Mesothelial cell of epicardium (in vitro differentiated cells): ENCODE data around the gene CDK2. TPM values are rescaled to one million over a fixed set of nuclear protein-coding genes. Genes with fewer than 3 reads are reported as not detected.
"Not testable (repeated sequence)": the region's sequence is repeated elsewhere in the genome, so short reads cannot be mapped to it uniquely, and the experiment has no call there.

Experiments
- DNase-seq, 2 experiments: peaks; one replicate each; pipeline ENCODE4 v3.0.0; 2021; ENCODE audit warnings: low spot score in 2 of 2; ENCODE audit not compliant: unreplicated experiment in 2 of 2
- H3K27ac Mint-ChIP-seq: 2 replicates; pipeline ENCODE4 v1.8.0; 2021; ENCODE audit warnings: mixed read lengths
- H3K27me3 Mint-ChIP-seq: 2 replicates; pipeline ENCODE4 v1.8.0; 2021; ENCODE audit warnings: low read depth, mixed read lengths
- H3K36me3 Mint-ChIP-seq: 2 replicates; pipeline ENCODE4 v1.8.0; 2021; ENCODE audit warnings: mixed read lengths
- H3K4me1 Mint-ChIP-seq: 2 replicates; pipeline ENCODE4 v1.8.0; 2021; ENCODE audit warnings: mixed read lengths
- H3K4me3 Mint-ChIP-seq: 2 replicates; pipeline ENCODE4 v1.8.0; 2021; ENCODE audit warnings: mild to moderate bottlenecking, moderate library complexity, mixed read lengths
- H3K9me3 Mint-ChIP-seq: 2 replicates; pipeline ENCODE4 v1.8.0; 2021; ENCODE audit warnings: mixed read lengths
- total RNA-seq: library from RNA; stranded (reverse); gene quantifications from 3 replicates; pipeline ENCODE4 v1.2.1, GENCODE V29; 2021
- TF ChIP-seq, protein P1 (sequence below): fragments of 200-600 bp; sonication (generic); IDR thresholded peaks from one replicate; pipeline ENCODE4 v1.5.0; 2021; ENCODE audit warnings: antibody characterized with exemption; ENCODE audit not compliant: unreplicated experiment

The CDK2 gene
- total RNA-seq, 1 donor from 2014 or later: 52.4 TPM

DNA sequence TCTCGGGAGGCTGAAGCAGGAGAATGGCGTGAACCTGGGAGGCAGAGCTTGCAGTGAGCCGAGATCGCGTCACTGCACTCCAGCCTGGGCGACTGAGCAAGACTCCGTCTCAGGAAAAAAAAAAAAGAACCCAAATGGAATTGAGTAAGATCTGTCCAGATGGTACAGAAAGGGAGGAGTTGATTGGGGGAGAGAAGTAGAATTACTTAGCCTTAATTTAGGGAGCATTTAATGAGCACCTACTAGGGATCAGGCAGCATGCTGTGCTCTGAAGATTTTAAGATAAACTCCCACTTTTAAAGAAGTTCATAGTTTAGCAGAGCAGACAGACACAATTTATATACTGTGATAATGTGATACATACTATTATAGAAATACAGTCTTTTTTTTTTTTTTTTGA, 11.8 kb downstream of the CDK2 start:
- no peak overlapping the region for H3K4me3 Mint-ChIP-seq
- peaks cover 8% of the 10 kb centered on the region for H3K4me1 Mint-ChIP-seq
- TF ChIP-seq, protein P1, sequence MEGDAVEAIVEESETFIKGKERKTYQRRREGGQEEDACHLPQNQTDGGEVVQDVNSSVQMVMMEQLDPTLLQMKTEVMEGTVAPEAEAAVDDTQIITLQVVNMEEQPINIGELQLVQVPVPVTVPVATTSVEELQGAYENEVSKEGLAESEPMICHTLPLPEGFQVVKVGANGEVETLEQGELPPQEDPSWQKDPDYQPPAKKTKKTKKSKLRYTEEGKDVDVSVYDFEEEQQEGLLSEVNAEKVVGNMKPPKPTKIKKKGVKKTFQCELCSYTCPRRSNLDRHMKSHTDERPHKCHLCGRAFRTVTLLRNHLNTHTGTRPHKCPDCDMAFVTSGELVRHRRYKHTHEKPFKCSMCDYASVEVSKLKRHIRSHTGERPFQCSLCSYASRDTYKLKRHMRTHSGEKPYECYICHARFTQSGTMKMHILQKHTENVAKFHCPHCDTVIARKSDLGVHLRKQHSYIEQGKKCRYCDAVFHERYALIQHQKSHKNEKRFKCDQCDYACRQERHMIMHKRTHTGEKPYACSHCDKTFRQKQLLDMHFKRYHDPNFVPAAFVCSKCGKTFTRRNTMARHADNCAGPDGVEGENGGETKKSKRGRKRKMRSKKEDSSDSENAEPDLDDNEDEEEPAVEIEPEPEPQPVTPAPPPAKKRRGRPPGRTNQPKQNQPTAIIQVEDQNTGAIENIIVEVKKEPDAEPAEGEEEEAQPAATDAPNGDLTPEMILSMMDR: no peak
- no peak for DNase-seq
- H3K9me3 Mint-ChIP-seq: no peaks in the 10 kb centered on the region
- no peaks in the 10 kb centered on the region for H3K27me3 Mint-ChIP-seq
- no peak overlapping the region for H3K27ac Mint-ChIP-seq
- H3K36me3 Mint-ChIP-seq: peaks cover 28% of the 10 kb centered on the region

DNA sequence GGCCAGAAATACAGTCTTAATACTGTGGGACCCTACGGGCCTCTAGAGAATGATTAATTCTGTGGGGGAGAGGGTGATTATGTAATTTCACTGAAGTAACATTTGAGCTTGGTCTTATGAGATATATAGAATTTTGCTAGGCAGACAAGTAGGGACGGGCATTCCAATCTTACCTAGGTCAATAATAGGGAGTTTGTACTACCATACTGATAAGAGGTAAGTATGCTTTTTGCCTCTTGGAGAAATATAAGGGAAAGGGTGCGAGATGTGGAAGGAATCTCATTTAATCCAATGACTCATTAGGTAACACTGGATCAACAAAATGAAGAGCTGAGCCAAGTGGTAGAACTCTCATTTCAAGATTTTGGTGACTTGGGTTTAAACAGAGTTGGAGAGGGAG, 12.4 kb downstream of the CDK2 start:
- H3K36me3 Mint-ChIP-seq: peaks cover 31% of the 10 kb centered on the region
- DNase-seq: no peak
- H3K9me3 Mint-ChIP-seq: no peaks in the 10 kb centered on the region
- H3K27me3 Mint-ChIP-seq: no peaks in the 10 kb centered on the region
- TF ChIP-seq, protein P1: no peak
- no peak overlapping the region for H3K4me3 Mint-ChIP-seq
- no peak overlapping the region for H3K27ac Mint-ChIP-seq
- H3K4me1 Mint-ChIP-seq: peaks cover 8% of the 10 kb centered on the region

DNA sequence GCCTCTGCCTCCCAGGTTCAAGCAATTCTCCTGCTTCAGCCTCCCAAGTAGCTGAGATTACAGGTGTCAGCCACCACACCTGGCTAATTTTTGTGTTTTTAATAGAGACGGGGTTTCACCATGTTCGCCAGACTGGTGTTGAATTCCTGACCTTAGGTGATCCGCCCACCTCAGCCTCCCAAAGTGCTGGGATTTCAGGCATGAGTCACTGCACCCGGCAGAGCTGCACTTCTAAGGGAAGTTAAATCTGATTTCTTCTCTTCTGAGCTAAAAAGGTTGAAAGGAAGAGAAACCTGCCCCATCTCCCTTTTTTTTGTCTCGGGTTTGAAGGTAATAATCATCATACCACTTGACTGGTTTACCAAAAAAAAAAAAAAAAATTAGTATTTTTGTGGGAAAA, 15.3 kb downstream of the CDK2 start:
- peaks cover 31% of the 10 kb centered on the region for H3K36me3 Mint-ChIP-seq
- not testable (repeated sequence) for DNase-seq, H3K27ac Mint-ChIP-seq, H3K4me3 Mint-ChIP-seq, H3K4me1 Mint-ChIP-seq, H3K9me3 Mint-ChIP-seq, H3K27me3 Mint-ChIP-seq

DNA sequence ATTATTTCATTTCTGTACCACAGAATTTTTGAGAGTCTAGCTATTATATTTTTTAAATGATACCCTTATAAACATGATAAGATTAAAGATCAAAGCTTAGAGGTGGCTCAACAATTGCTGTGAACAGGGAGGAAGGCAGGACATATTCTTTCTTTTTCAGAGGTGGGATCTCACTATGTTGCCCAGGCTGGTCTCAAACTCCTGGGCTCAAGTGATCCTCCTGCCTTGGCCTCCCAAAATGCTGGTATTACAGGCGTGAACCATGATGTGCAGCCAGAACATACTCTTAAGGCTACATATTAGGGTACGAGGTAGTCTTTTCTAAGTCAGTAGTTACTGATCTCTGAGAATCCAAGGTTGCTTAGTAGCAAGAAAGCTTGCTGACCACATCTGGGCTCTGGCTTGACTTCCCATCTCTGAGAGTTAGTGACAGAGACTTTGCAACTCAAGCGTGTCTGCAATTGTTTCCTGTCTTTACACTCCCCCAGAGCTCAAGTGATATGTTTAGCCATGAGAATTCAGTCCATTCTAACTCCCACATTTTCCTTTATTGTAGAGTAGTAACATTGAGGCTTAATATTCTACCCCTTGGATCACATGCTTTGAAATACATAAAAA, 15.8 kb downstream of the CDK2 start:
- Mint-ChIP-seq H3K9me3 (no peaks in the 10 kb centered on the region), H3K4me1 (no peaks in the 10 kb centered on the region), H3K36me3 (peaks cover 31% of the 10 kb centered on the region), H3K27me3 (no peaks in the 10 kb centered on the region), H3K4me3 (no peak overlapping the region), H3K27ac (no peak overlapping the region)
- no peak for DNase-seq
- TF ChIP-seq, protein P1: no peak

DNA sequence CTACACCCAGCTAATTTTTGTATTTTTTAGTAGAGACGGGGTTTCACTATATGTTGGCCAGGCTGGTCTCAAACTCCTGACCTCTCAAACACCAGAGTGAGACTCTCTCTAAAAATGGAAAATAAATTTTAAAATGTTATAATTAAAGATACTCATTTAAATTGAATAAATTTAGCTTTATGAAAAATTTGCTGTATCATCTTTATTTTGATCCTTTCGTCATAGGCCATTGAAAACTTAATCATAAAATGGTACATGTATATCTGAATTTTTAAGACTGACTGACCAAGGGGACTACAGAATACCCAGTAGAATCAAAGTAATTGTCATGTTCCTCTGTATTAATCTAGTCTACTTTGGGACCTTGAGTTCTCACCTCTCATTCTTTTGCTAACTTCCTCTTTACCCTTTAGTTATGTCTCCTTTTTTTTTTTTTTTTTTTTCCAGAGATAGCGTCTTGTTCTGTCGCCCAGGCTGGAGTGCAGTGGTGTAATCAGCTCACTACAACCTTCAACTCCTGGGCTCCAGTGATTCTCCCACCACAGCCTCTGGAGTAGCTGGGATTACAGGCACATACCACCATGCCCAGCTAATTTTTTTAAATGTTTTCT, 16.7 kb downstream of the CDK2 start:
- Mint-ChIP-seq H3K36me3 (peaks cover 26% of the 10 kb centered on the region), H3K4me3 (no peak overlapping the region), H3K9me3 (no peaks in the 10 kb centered on the region), H3K4me1 (no peaks in the 10 kb centered on the region), H3K27ac (no peak overlapping the region), H3K27me3 (no peaks in the 10 kb centered on the region)
- no peak for DNase-seq
- TF ChIP-seq, protein P1: no peak

DNA sequence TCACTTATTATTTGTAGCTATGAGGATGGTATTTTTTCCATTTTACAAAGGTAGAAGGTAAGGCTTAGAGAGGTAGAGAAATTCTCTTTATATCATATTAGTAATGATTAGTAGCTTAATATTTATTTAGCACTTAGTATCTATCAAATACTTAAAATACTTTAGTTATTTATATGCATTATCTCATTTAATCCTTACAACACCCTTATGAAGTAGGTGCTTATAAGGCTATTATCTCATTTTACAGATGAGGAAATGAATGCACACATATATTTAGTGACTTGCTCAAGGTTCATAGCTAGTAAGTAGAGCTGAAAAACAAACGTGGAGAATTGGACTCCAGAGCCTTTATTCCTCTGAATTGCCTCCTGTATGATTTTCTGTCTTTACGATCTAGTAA, 18.2 kb downstream of the CDK2 start:
- Mint-ChIP-seq H3K36me3 (peaks cover 26% of the 10 kb centered on the region), H3K4me3 (no peak overlapping the region), H3K4me1 (no peaks in the 10 kb centered on the region), H3K27me3 (no peaks in the 10 kb centered on the region), H3K27ac (no peak overlapping the region), H3K9me3 (no peaks in the 10 kb centered on the region)
- DNase-seq: no peak
- TF ChIP-seq, protein P1: no peak
